Measurements from ENCODE around the gene ZNF579.

- TF ChIP-seq EZH2 (IDR thresholded peaks at IDR 0.05; ENCODE audit: borderline replicate concordance, low read depth, low read length, severe bottlenecking): no peak
- no peak for TF ChIP-seq CTCF (IDR thresholded peaks at IDR 0.05; ENCODE audit: borderline replicate concordance, extremely low read depth, low read length, poor library complexity, severe bottlenecking)
These were observed 1.2 kb upstream of the ZNF579 start for GRCh38 chr19:55581823-55582223.

Data from DND-41 (cell line).